Glutamatergic neuron (in vitro differentiated cells): ENCODE results near the gene EME2. TPM values are rescaled to one million over a fixed set of nuclear protein-coding genes. Genes with fewer than 3 reads are reported as not detected.

ENCODE experiments used
- DNase-seq: peaks from one replicate; pipeline ENCODE4 v3.0.0; 2022
- H3K27ac Mint-ChIP-seq: one replicate; pipeline ENCODE4 v1.8.0; 2020; ENCODE audit warnings: mild to moderate bottlenecking, mixed read lengths, inconsistent platforms; ENCODE audit not compliant: unreplicated experiment
- H3K27me3 Mint-ChIP-seq: one replicate; pipeline ENCODE4 v1.8.0; 2020; ENCODE audit warnings: mild to moderate bottlenecking, moderate library complexity, mixed read lengths, inconsistent platforms; ENCODE audit not compliant: unreplicated experiment
- H3K36me3 Mint-ChIP-seq: one replicate; pipeline ENCODE4 v1.8.0; 2020; ENCODE audit warnings: mild to moderate bottlenecking, mixed read lengths, inconsistent platforms; ENCODE audit not compliant: unreplicated experiment
- H3K4me1 Mint-ChIP-seq: one replicate; pipeline ENCODE4 v1.8.0; 2020; ENCODE audit warnings: mild to moderate bottlenecking, low read depth, mixed read lengths, inconsistent platforms; ENCODE audit not compliant: unreplicated experiment
- H3K4me3 Mint-ChIP-seq: one replicate; pipeline ENCODE4 v1.8.0; 2020; ENCODE audit warnings: mild to moderate bottlenecking, mixed read lengths, inconsistent platforms; ENCODE audit not compliant: unreplicated experiment
- H3K9me3 Mint-ChIP-seq: one replicate; pipeline ENCODE4 v1.8.0; 2020; ENCODE audit warnings: mild to moderate bottlenecking, moderate library complexity, mixed read lengths, inconsistent platforms; ENCODE audit not compliant: unreplicated experiment
- CTCF ChIP-seq: fragments of 200-600 bp; sonication (generic); IDR thresholded peaks from one replicate; pipeline ENCODE4 v1.5.0; 2021; ENCODE audit not compliant: partially characterized antibody, unreplicated experiment
- total RNA-seq: library from RNA; stranded (reverse); fragmentation: NEBNext Ultra II Directional; extraction: Animal tissue kit (Norgen Biotek cat#: 25700); gene quantifications from one replicate; pipeline ENCODE4 v1.2.1, GENCODE V29; 2021; ENCODE audit not compliant: unreplicated experiment

The EME2 gene
- total RNA-seq, 1 donor from 2014 or later: 68.7 TPM

GRCh38 chr16:1745181-1745899 lies 27.3 kb upstream of the EME2 start:
- Mint-ChIP-seq H3K36me3 (peaks cover 7% of the 10 kb centered on the region), H3K4me1 (no peaks in the 10 kb centered on the region), H3K27ac (no peak overlapping the region), H3K27me3 (peaks cover 6% of the 10 kb centered on the region), H3K4me3 (no peak overlapping the region), H3K9me3 (peaks cover 9% of the 10 kb centered on the region)
- DNase-seq: no peak
- no peak for TF ChIP-seq CTCF

GRCh38 chr16:1745900-1746692 lies 26.5 kb upstream of the EME2 start:
- H3K4me1 Mint-ChIP-seq: no peaks in the 10 kb centered on the region
- no peak for TF ChIP-seq CTCF
- H3K27ac Mint-ChIP-seq: no peak overlapping the region
- peaks cover 9% of the 10 kb centered on the region for H3K9me3 Mint-ChIP-seq
- peak; percentile 11 for DNase-seq
- peaks cover 6% of the 10 kb centered on the region for H3K27me3 Mint-ChIP-seq
- peaks cover 7% of the 10 kb centered on the region for H3K36me3 Mint-ChIP-seq
- no peak overlapping the region for H3K4me3 Mint-ChIP-seq

GRCh38 chr16:1746693-1747195 lies 25.9 kb upstream of the EME2 start:
- Mint-ChIP-seq H3K4me1 (no peaks in the 10 kb centered on the region), H3K27ac (no peak overlapping the region), H3K36me3 (peaks cover 7% of the 10 kb centered on the region)

GRCh38 chr16:1747934-1748333 lies 24.7 kb upstream of the EME2 start:
- H3K36me3 Mint-ChIP-seq: peaks cover 7% of the 10 kb centered on the region
- H3K27ac Mint-ChIP-seq: no peak overlapping the region
- peak; percentile 11 for DNase-seq
- peaks cover 7% of the 10 kb centered on the region for H3K27me3 Mint-ChIP-seq
- no peak for TF ChIP-seq CTCF
- no peaks in the 10 kb centered on the region for H3K4me1 Mint-ChIP-seq
- no peak overlapping the region for H3K4me3 Mint-ChIP-seq
- peaks cover 8% of the 10 kb centered on the region for H3K9me3 Mint-ChIP-seq

More at GRCh38 chr16:1746693-1747195, 25.9 kb upstream of the EME2 start:
- DNase-seq: no peak
- no peak for TF ChIP-seq CTCF
- peaks cover 4% of the 10 kb centered on the region for H3K27me3 Mint-ChIP-seq
- H3K4me3 Mint-ChIP-seq: no peak overlapping the region
- H3K9me3 Mint-ChIP-seq: peaks cover 8% of the 10 kb centered on the region
